SU-DHL-6 (cell line): ENCODE measurements around the gene EFS.

Source experiments
- EZH2phosphoT487 ChIP-seq: fragments of 200-600 bp; sonication (generic), shearing (Covaris generic); conservative IDR thresholded peaks from 2 replicates; pipeline ENCODE4 v1.6.1; 2018; ENCODE audit warnings: mild to moderate bottlenecking, antibody characterized with exemption, low read length, moderate library complexity, mixed read lengths
- TF ChIP-seq, protein P1 (sequence below): fragments of 200-600 bp; sonication (generic); IDR thresholded peaks from one replicate; pipeline ENCODE4 v1.5.1; 2017; ENCODE audit warnings: antibody characterized with exemption, mild to moderate bottlenecking, low read length, moderate library complexity; ENCODE audit not compliant: insufficient read depth, poor library complexity, severe bottlenecking

DNA sequence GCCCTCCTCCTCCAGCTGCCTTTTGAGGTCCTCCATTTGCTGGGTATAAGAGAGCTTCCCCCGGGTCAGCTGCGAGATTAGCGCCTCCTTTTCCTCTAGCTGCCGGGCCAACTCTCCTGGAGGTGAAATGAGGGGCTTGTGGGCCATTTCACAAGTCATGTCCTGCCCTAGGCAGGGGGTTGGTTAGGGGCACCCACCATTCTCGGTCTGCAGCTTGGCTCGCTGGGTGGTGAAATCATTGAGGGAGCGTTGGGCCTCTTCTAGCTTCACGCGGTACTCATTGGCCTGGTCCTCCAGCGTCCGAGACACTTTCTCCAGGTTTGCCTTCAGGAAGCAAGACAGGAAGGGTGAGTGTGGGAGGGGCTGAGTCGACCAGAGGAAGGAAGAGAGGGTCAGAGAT lies 24.4 kb upstream of the EFS start:
- TF ChIP-seq, protein P1, sequence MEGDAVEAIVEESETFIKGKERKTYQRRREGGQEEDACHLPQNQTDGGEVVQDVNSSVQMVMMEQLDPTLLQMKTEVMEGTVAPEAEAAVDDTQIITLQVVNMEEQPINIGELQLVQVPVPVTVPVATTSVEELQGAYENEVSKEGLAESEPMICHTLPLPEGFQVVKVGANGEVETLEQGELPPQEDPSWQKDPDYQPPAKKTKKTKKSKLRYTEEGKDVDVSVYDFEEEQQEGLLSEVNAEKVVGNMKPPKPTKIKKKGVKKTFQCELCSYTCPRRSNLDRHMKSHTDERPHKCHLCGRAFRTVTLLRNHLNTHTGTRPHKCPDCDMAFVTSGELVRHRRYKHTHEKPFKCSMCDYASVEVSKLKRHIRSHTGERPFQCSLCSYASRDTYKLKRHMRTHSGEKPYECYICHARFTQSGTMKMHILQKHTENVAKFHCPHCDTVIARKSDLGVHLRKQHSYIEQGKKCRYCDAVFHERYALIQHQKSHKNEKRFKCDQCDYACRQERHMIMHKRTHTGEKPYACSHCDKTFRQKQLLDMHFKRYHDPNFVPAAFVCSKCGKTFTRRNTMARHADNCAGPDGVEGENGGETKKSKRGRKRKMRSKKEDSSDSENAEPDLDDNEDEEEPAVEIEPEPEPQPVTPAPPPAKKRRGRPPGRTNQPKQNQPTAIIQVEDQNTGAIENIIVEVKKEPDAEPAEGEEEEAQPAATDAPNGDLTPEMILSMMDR, result no peak
- TF ChIP-seq EZH2phosphoT487, result no peak
